A673 (cell line): Measurements from ENCODE around the gene ZBTB8OS.

Experiments used
- EZH2 ChIP-seq: fragments of 200-600 bp; sonication (generic); IDR thresholded peaks from 2 replicates; pipeline ENCODE4 v1.6.1; 2017; ENCODE audit warnings: borderline replicate concordance, low read depth, mild to moderate bottlenecking, mixed read lengths, antibody characterized with exemption, low read length; ENCODE audit not compliant: poor library complexity, severe bottlenecking
- TF ChIP-seq, protein P1 (sequence below): fragments of 300-800, 200-600 bp; sonication (generic); conservative IDR thresholded peaks from 2 replicates; pipeline ENCODE4 v1.5.1; 2017; ENCODE audit warnings: low read depth, mild to moderate bottlenecking, antibody characterized with exemption, low read length, moderate library complexity, mixed read lengths

DNA sequence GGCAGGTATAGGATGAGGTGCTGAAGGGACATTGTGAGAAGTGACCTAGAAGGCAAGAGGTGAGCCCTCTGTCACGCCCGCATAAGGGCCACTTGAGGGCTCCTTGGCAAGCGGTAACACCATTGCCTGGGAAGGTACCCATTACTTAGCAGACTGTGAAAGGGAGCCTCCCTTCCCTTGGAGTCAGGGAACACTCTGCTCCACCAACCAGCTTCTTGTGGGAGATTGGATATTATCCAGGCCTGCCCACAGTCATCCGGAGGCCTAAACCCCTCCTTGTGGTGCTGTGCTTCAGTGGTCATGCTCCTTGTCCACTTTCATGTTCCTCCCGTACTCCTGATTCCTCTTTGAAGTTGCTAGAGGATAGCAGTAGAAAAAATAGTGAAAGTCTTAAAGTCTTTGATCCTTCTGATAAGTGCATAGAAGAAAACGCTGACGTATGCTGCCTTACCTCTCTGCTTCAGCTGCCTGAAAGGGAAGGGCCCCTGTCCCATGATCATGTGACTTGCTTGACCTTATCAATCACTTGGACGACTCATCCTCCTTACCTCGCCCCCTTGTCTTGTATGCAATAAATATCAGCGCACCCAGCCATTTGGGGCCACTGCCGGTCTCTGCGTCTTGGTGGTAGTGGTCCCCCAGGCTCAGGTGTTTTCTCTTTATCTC is 16.7 kb upstream of the ZBTB8OS start:
- TF ChIP-seq, protein P1, sequence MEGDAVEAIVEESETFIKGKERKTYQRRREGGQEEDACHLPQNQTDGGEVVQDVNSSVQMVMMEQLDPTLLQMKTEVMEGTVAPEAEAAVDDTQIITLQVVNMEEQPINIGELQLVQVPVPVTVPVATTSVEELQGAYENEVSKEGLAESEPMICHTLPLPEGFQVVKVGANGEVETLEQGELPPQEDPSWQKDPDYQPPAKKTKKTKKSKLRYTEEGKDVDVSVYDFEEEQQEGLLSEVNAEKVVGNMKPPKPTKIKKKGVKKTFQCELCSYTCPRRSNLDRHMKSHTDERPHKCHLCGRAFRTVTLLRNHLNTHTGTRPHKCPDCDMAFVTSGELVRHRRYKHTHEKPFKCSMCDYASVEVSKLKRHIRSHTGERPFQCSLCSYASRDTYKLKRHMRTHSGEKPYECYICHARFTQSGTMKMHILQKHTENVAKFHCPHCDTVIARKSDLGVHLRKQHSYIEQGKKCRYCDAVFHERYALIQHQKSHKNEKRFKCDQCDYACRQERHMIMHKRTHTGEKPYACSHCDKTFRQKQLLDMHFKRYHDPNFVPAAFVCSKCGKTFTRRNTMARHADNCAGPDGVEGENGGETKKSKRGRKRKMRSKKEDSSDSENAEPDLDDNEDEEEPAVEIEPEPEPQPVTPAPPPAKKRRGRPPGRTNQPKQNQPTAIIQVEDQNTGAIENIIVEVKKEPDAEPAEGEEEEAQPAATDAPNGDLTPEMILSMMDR, result no peak
- no peak for TF ChIP-seq EZH2
